Measurements from ENCODE around the gene ABTB2. TPM values are rescaled to one million over a fixed set of nuclear protein-coding genes. Genes with fewer than 3 reads are reported as not detected.

Gene ABTB2
- total RNA-seq, 2 experiments from 2014 or later, result 0.06 to 0.09 TPM

DNA sequence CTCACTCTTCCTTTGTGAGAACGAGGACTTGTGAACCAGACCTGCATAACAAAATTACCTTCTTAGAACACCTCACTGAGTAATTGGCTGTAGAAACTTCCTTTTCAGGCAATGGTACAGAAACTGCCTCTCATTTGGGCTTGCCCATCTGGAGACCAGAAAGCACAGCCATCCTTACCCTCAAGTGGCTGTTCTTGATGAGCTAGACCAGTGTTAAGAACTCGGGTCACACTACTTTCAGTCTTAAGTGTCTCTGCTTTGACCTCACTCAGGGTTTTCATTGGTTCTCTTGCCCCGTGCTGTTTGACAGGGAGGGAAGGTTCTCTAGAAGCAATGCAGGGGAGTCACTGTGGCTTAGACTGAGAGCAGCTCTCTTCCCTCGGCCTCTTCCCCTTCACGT lies 223.0 kb downstream of the ABTB2 start:
- no peak overlapping the region for H3K4me2 ChIP-seq (ENCODE audit: low read length)
- peaks cover 98% of the 10 kb centered on the region for H3K36me3 ChIP-seq (ENCODE audit: insufficient read depth, low read length)
- H2AFZ ChIP-seq (ENCODE audit: low read length), result no peak overlapping the region
- no peak overlapping the region for H3K4me3 ChIP-seq (ENCODE audit: low read depth, low read length, poor library complexity, severe bottlenecking)
- no peaks in the 10 kb centered on the region for H3K4me1 ChIP-seq (ENCODE audit: insufficient read depth, low read length, poor library complexity, severe bottlenecking)
- ChIA-PET POLR2A (interaction anchor here (0.6 kb wide), 1 partner anchor 21 kb away, joined by 4 read pairs; no protein-coding TSS in a partner anchor), CTCF (ENCODE audit: unreplicated experiment) (no interaction called here)
- BruUV-seq (replicated peaks), result no TSS peak
- H3K9me2 ChIP-seq (ENCODE audit: insufficient read depth, low read length), result no peaks in the 10 kb centered on the region
- no peaks in the 10 kb centered on the region for H3K9me3 ChIP-seq (ENCODE audit: low read length)
- TF ChIP-seq, protein P1, sequence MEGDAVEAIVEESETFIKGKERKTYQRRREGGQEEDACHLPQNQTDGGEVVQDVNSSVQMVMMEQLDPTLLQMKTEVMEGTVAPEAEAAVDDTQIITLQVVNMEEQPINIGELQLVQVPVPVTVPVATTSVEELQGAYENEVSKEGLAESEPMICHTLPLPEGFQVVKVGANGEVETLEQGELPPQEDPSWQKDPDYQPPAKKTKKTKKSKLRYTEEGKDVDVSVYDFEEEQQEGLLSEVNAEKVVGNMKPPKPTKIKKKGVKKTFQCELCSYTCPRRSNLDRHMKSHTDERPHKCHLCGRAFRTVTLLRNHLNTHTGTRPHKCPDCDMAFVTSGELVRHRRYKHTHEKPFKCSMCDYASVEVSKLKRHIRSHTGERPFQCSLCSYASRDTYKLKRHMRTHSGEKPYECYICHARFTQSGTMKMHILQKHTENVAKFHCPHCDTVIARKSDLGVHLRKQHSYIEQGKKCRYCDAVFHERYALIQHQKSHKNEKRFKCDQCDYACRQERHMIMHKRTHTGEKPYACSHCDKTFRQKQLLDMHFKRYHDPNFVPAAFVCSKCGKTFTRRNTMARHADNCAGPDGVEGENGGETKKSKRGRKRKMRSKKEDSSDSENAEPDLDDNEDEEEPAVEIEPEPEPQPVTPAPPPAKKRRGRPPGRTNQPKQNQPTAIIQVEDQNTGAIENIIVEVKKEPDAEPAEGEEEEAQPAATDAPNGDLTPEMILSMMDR (conservative IDR thresholded peaks at IDR 0.05; ENCODE audit: low read length), result no peak
- TF ChIP-seq EZH2phosphoT487 (IDR thresholded peaks at IDR 0.05; ENCODE audit: borderline replicate concordance, low read depth, low read length), result no peak
- H3K27ac ChIP-seq (ENCODE audit: low read depth, low read length, poor library complexity, severe bottlenecking), result no peak overlapping the region
- H3K79me2 ChIP-seq (ENCODE audit: insufficient read depth, low read depth, low read length), result no peaks in the 10 kb centered on the region
- intact Hi-C loops (cut with micrococcal nuclease; ENCODE audit: unreplicated experiment), result no loop called here
- no peaks in the 10 kb centered on the region; the same call in 1 of the 2 replicates for H4K20me1 ChIP-seq (ENCODE audit: insufficient read depth, low read length)
- no peak for DNase-seq (ENCODE audit: low spot score)

GRCh38 chr11:34132261-34132965 lies 225.4 kb downstream of the ABTB2 start:
- TF ChIP-seq, protein P1 (conservative IDR thresholded peaks at IDR 0.05; ENCODE audit: low read length), result no peak
- no peak for TF ChIP-seq EZH2phosphoT487 (IDR thresholded peaks at IDR 0.05; ENCODE audit: borderline replicate concordance, low read depth, low read length)
- Histone ChIP-seq H3K9me3 (ENCODE audit: low read length) (no peaks in the 10 kb centered on the region), H3K4me3 (ENCODE audit: low read depth, low read length, poor library complexity, severe bottlenecking) (no peak overlapping the region), H4K20me1 (ENCODE audit: insufficient read depth, low read length) (no peaks in the 10 kb centered on the region; the same call in 1 of the 2 replicates), H2AFZ (ENCODE audit: low read length) (no peak overlapping the region), H3K36me3 (ENCODE audit: insufficient read depth, low read length) (peaks cover 95% of the 10 kb centered on the region), H3K4me1 (ENCODE audit: insufficient read depth, low read length, poor library complexity, severe bottlenecking) (no peaks in the 10 kb centered on the region), H3K4me2 (ENCODE audit: low read length) (no peak overlapping the region), H3K27ac (ENCODE audit: low read depth, low read length, poor library complexity, severe bottlenecking) (no peak overlapping the region), H3K9me2 (ENCODE audit: insufficient read depth, low read length) (no peaks in the 10 kb centered on the region), H3K79me2 (ENCODE audit: insufficient read depth, low read depth, low read length) (no peaks in the 10 kb centered on the region)
- ChIA-PET CTCF (ENCODE audit: unreplicated experiment) (no interaction called here), POLR2A (interaction anchor here (0.7 to 1.4 kb wide), 5 partner anchors 9 to 1586 kb away, joined by 3 to 4 read pairs (median 3); no protein-coding TSS in a partner anchor)
- no peak for DNase-seq (ENCODE audit: low spot score)
- intact Hi-C loops (cut with micrococcal nuclease; ENCODE audit: unreplicated experiment), result no loop called here
- no TSS peak for BruUV-seq (replicated peaks)

DNA sequence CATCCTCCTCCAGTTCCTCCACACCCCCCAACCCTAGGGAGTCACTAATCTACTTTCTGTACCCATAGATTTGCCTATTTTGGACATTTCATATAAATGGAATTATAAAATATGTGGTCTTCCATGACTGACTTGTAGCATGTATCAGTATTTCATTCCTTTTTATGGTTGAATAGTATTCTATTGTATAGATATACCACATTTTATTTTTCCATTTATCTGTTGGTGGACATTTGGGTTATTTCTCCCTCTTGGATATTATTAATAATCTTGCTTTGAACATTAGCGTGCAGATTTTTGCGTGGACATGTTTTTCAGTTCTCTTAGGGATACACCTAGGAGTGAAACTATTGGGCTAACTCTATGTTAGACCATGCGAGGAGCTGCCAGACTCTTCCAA lies 229.0 kb downstream of the ABTB2 start:
- CTCF ChIA-PET (ENCODE audit: unreplicated experiment), result no interaction called here
- BruUV-seq (replicated peaks), result no TSS peak

More for the DNA sequence above, 229.0 kb downstream of the ABTB2 start:
- no peaks in the 10 kb centered on the region for H3K79me2 ChIP-seq (ENCODE audit: insufficient read depth, low read depth, low read length)
- H3K9me3 ChIP-seq (ENCODE audit: low read length), result no peaks in the 10 kb centered on the region
- H3K4me1 ChIP-seq (ENCODE audit: insufficient read depth, low read length, poor library complexity, severe bottlenecking), result no peaks in the 10 kb centered on the region
- POLR2A ChIA-PET, result no interaction called here
- H3K36me3 ChIP-seq (ENCODE audit: insufficient read depth, low read length), result peaks cover 96% of the 10 kb centered on the region
- no peak overlapping the region for H3K4me2 ChIP-seq (ENCODE audit: low read length)
- H3K4me3 ChIP-seq (ENCODE audit: low read depth, low read length, poor library complexity, severe bottlenecking), result no peak overlapping the region
- H3K9me2 ChIP-seq (ENCODE audit: insufficient read depth, low read length), result no peaks in the 10 kb centered on the region
- TF ChIP-seq EZH2phosphoT487 (IDR thresholded peaks at IDR 0.05; ENCODE audit: borderline replicate concordance, low read depth, low read length), result no peak
- TF ChIP-seq, protein P1 (conservative IDR thresholded peaks at IDR 0.05; ENCODE audit: low read length), result no peak
- no peak overlapping the region for H3K27ac ChIP-seq (ENCODE audit: low read depth, low read length, poor library complexity, severe bottlenecking)
- no peak for DNase-seq (ENCODE audit: low spot score)
- no peak overlapping the region for H2AFZ ChIP-seq (ENCODE audit: low read length)
- intact Hi-C loops (cut with micrococcal nuclease; ENCODE audit: unreplicated experiment), result no loop called here
- H4K20me1 ChIP-seq (ENCODE audit: insufficient read depth, low read length), result no peaks in the 10 kb centered on the region; the same call in 1 of the 2 replicates
